A549 (cell line): ENCODE measurements around the gene CPPED1. TPM values are rescaled to one million over a fixed set of nuclear protein-coding genes. Genes with fewer than 3 reads are reported as not detected.

ENCODE experiments used
- ATAC-seq, 2 experiments: fragments of 200-7000 bp in 1 of 2; fragments of >200 bp in 1 of 2; cut with Nextera tagmentation in 1 of 2; cut with Tn5 transposase in 1 of 2; 3 replicates each; pipeline versions ENCODE4 v1.8.0 to v1.9.1; 2018 to 2020; ENCODE audit warnings: mild to moderate bottlenecking in 1 of 2, moderate library complexity in 1 of 2
- CTCF ChIA-PET: fragments of 300-600 bp; sonication (Branson Sonifier 250); formaldehyde crosslinking; extraction: SDS; loops from one replicate; lab custom pipeline; 2021; ENCODE audit warnings: antibody characterized with exemption, inconsistent platforms; lab: Yijun Ruan, JAX
- POLR2A ChIA-PET: fragments of 350-600 bp; formaldehyde crosslinking; extraction: SDS; loops from one replicate; lab custom pipeline; 2021; ENCODE audit warnings: antibody characterized with exemption, inconsistent platforms; lab: Yijun Ruan, JAX
- DNase-seq, 2 experiments: peaks; one replicate each; pipeline versions ENCODE4 v3.0.0 to v3.0.0-alpha.2; 2011 to 2016; ENCODE audit warnings: low read depth in 1 of 2, low spot score in 1 of 2
- FAIRE-seq: peaks from 2 replicates; lab custom pipeline; 2011; peaks lifted over from hg19 to GRCh38; lab: Jason Lieb, UNC
- H3K27ac ChIP-seq, 2 experiments: fragments of >200 bp; sonication (Bioruptor Twin); formaldehyde crosslinking; 3 replicates each; pipeline ENCODE4 v1.5.1; 2016 to 2017
- H3K4me1 ChIP-seq: fragments of >200 bp; sonication (Bioruptor Twin); formaldehyde crosslinking; 3 replicates; pipeline ENCODE4 v1.6.1; 2016
- H3K4me2 ChIP-seq: fragments of >200 bp; sonication (Bioruptor Twin); formaldehyde crosslinking; 3 replicates; pipeline ENCODE4 v1.6.1; 2016
- H3K4me3 ChIP-seq: fragments of >200 bp; sonication (Bioruptor Twin); formaldehyde crosslinking; 3 replicates; pipeline ENCODE4 v1.5.1; 2016
- H3K9me3 ChIP-seq: fragments of >200 bp; sonication (Bioruptor Twin); formaldehyde crosslinking; 3 replicates; pipeline ENCODE4 v1.6.1; 2016
- ATOH8 ChIP-seq: fragments of 250-450 bp; sonication (Bioruptor Pico); IDR thresholded peaks from 2 replicates; pipeline ENCODE4 v1.5.0; 2020; ENCODE audit warnings: low read depth, mild to moderate bottlenecking, moderate library complexity
- CBX2 ChIP-seq: fragments of 200-600 bp; sonication (generic); IDR thresholded peaks from 2 replicates; pipeline ENCODE4 v1.6.1; 2016; ENCODE audit warnings: low read depth, mild to moderate bottlenecking, borderline replicate concordance
- CBX8 ChIP-seq: fragments of 200-600 bp; sonication (generic); IDR thresholded peaks from 2 replicates; pipeline ENCODE4 v1.6.1; 2016
- CEBPB ChIP-seq, 2 experiments: fragments of >200 bp in 1 of 2; sonication (Bioruptor Twin) in 1 of 2; formaldehyde crosslinking in 1 of 2; IDR thresholded peaks; 2 replicates each; pipeline ENCODE4 v1.6.1; 2012 to 2016
- CHD4 ChIP-seq: fragments of 200-600 bp; sonication (generic); IDR thresholded peaks from 2 replicates; pipeline ENCODE4 v1.6.1; 2016; ENCODE audit warnings: antibody characterized with exemption, mild to moderate bottlenecking, borderline replicate concordance
- E2F6 ChIP-seq: IDR thresholded peaks from 2 replicates; pipeline ENCODE4 v1.6.1; 2012; ENCODE audit warnings: low read depth, borderline replicate concordance
- ELK1 ChIP-seq: fragments of 150-350 bp; IDR thresholded peaks from 2 replicates; pipeline ENCODE4 v1.6.1; 2014; ENCODE audit warnings: low read depth, mild to moderate bottlenecking, low read length
- ESRRA ChIP-seq: fragments of 150-350 bp; IDR thresholded peaks from 2 replicates; pipeline ENCODE4 v1.6.1; 2014; ENCODE audit warnings: mild to moderate bottlenecking, low read length, borderline replicate concordance
- GATA3 ChIP-seq: IDR thresholded peaks from 2 replicates; pipeline ENCODE4 v1.6.1; 2012; ENCODE audit warnings: borderline replicate concordance
- HDAC2 ChIP-seq: fragments of 200-600 bp; sonication (generic); IDR thresholded peaks from 2 replicates; pipeline ENCODE4 v1.6.1; 2016
- HEYL ChIP-seq: fragments of 250-450 bp; sonication (Bioruptor Pico); IDR thresholded peaks from 2 replicates; pipeline ENCODE4 v1.8.0; 2021; ENCODE audit warnings: mild to moderate bottlenecking, moderate library complexity
- HMGXB4 ChIP-seq: fragments of 250-450 bp; sonication (Bioruptor Pico); IDR thresholded peaks from 2 replicates; pipeline ENCODE4 v1.5.0; 2021; ENCODE audit warnings: mild to moderate bottlenecking, moderate library complexity, borderline replicate concordance
- HOXA7 ChIP-seq: fragments of 250-450 bp; sonication (Bioruptor Pico); IDR thresholded peaks from 2 replicates; pipeline ENCODE4 v1.5.0; 2020; ENCODE audit warnings: mild to moderate bottlenecking, moderate library complexity
- MAX ChIP-seq: IDR thresholded peaks from 2 replicates; pipeline ENCODE4 v1.6.1; 2012
- MYC ChIP-seq: IDR thresholded peaks from 2 replicates; pipeline ENCODE4 v1.6.1; 2012; ENCODE audit warnings: mild to moderate bottlenecking, inconsistent platforms, low read length, improper control_type of control experiment, borderline replicate concordance
- NFE2L2 ChIP-seq: fragments of 150-350 bp; conservative IDR thresholded peaks from 2 replicates; pipeline ENCODE4 v1.6.1; 2014; ENCODE audit warnings: low read length
- PHF8 ChIP-seq: fragments of 200-600 bp; sonication (generic); IDR thresholded peaks from 2 replicates; pipeline ENCODE4 v1.6.1; 2016; ENCODE audit warnings: low read depth, mild to moderate bottlenecking, antibody characterized with exemption, moderate library complexity, borderline replicate concordance
- POLR2A ChIP-seq: IDR thresholded peaks from 2 replicates; pipeline ENCODE4 v1.6.1; 2012; ENCODE audit warnings: mild to moderate bottlenecking, low read length
- POLR2AphosphoS2 ChIP-seq: conservative IDR thresholded peaks from 2 replicates; pipeline ENCODE4 v1.6.1; 2012; ENCODE audit warnings: low read length, improper control_type of control experiment, inconsistent platforms
- RARB ChIP-seq: fragments of 250-450 bp; sonication (Bioruptor Pico); IDR thresholded peaks from 2 replicates; pipeline ENCODE4 v1.8.0; 2021; ENCODE audit warnings: mild to moderate bottlenecking, moderate library complexity
- REST ChIP-seq: fragments of 200-600 bp; sonication (generic); IDR thresholded peaks from 2 replicates; pipeline ENCODE4 v1.6.1; 2016; ENCODE audit warnings: antibody characterized with exemption, mild to moderate bottlenecking, moderate library complexity
- TFCP2L1 ChIP-seq: fragments of 250-450 bp; sonication (Bioruptor Pico); IDR thresholded peaks from 2 replicates; pipeline ENCODE4 v1.5.0; 2021; ENCODE audit warnings: mild to moderate bottlenecking
- USF2 ChIP-seq: fragments of 450-650 bp; IDR thresholded peaks from 2 replicates; pipeline ENCODE4 v1.6.1; 2014; ENCODE audit warnings: antibody characterized with exemption
- ZFP36 ChIP-seq: fragments of 450-650 bp; IDR thresholded peaks from 2 replicates; pipeline ENCODE4 v1.6.1; 2014; ENCODE audit warnings: borderline replicate concordance; ENCODE audit not compliant: partially characterized antibody
- ZNF302 ChIP-seq: fragments of 250-450 bp; sonication (Bioruptor Pico); IDR thresholded peaks from 2 replicates; pipeline ENCODE4 v1.9.0; 2021; ENCODE audit warnings: inconsistent platforms, mild to moderate bottlenecking, moderate library complexity
- WGBS: methylation state at CpG from one replicate; pipeline ENCODE4 v1.1.6; 2017; ENCODE audit errors: missing lambda C conversion rate; 5-methylcytosine and 5-hydroxymethylcytosine counted together
- polyA plus RNA-seq, 4 experiments: library from polyadenylated mRNA; depleted of rRNA in 3 of 4; stranded (reverse); fragments of >200 nt; fragmentation: RNase III in 1 of 4; extraction: RNeasy Plus Mini Kit Qiagen cat#74134 plus additional on column Dnase treatment in 1 of 4; gene quantifications; 2 replicates in 3 of 4; 3 replicates in 1 of 4; pipeline ENCODE4 v1.2.3, GENCODE V29; 2011 to 2017

The CPPED1 gene
- polyA plus RNA-seq, 2 of the 4 experiments (the other 2 are of a cell fraction) = 16.1 to 30.5 TPM

GRCh38 chr16:12667909-12668308 lies 135.8 kb downstream of the CPPED1 start:
- FAIRE-seq (no peak), DNase-seq (no peak), ATAC-seq (no peak)
- CTCF ChIA-PET = no interaction called here
- 29% methylated on average over 3 of the region's 3 CpGs for WGBS
- Histone ChIP-seq H3K9me3 (peaks cover 16% of the 10 kb centered on the region), H3K27ac (no peak overlapping the region), H3K4me2 (no peak overlapping the region), H3K4me3 (no peak overlapping the region), H3K4me1 (no peaks in the 10 kb centered on the region)
- TF ChIP-seq CHD4 (no peak), ZFP36 (no peak), ATOH8 (CRISPR knock-in tag) (no peak), HEYL (CRISPR knock-in tag) (no peak), TFCP2L1 (CRISPR knock-in tag) (no peak), MYC (no peak), ZNF302 (CRISPR knock-in tag) (no peak), HOXA7 (CRISPR knock-in tag) (no peak), E2F6 (no peak), RARB (no peak), MAX (no peak), CBX2 (no peak), REST (no peak)
- POLR2A ChIA-PET = no interaction called here

- CTCF ChIA-PET = no interaction called here
- DNase-seq (no peak), FAIRE-seq (no peak)
- Histone ChIP-seq H3K4me1 (no peaks in the 10 kb centered on the region), H3K9me3 (peaks cover 16% of the 10 kb centered on the region)
- WGBS = 90% methylated on average over 9 of the region's 9 CpGs
- TF ChIP-seq PHF8 (no peak), HMGXB4 (no peak), ESRRA (no peak), REST (no peak), POLR2A (no peak), HDAC2 (no peak), USF2 (no peak), CEBPB (IDR thresholded peaks at IDR 0.05) (no peak), GATA3 (no peak), CBX8 (no peak), POLR2AphosphoS2 (no peak), ELK1 (no peak), NFE2L2 (no peak)
- TF ChIP-seq, all 56 proteins: peak for 0
- Histone ChIP-seq H3K4me3 (no peak overlapping the region), H3K4me2 (no peak overlapping the region), H3K27ac (no peak overlapping the region)
- ATAC-seq = no peak
- POLR2A ChIA-PET = no interaction called here
These were observed 139.4 kb downstream of the CPPED1 start for GRCh38 chr16:12664164-12664733.
